Effector memory CD4-positive, alpha-beta T cell (primary cell): Measurements from ENCODE around the gene ITPA.

Experiments used
- DNase-seq, 3 donors: peaks; one replicate each; pipeline ENCODE4 v3.0.0-alpha.2; 2020
- H3K27ac ChIP-seq: 2 replicates; pipeline ENCODE4 v1.7.0; 2013; ENCODE audit warnings: mild to moderate bottlenecking, low read length, moderate library complexity; ENCODE audit not compliant: insufficient read depth, poor library complexity, severe bottlenecking
- H3K27me3 ChIP-seq: replicated peaks from 2 replicates; pipeline ENCODE4 v1.7.0; 2013; ENCODE audit warnings: mild to moderate bottlenecking, low read length; ENCODE audit not compliant: insufficient read depth, control insufficient read depth, poor library complexity, severe bottlenecking
- H3K36me3 ChIP-seq: 2 replicates; pipeline ENCODE4 v1.7.0; 2013; ENCODE audit warnings: mild to moderate bottlenecking, low read length, moderate library complexity; ENCODE audit not compliant: control insufficient read depth, insufficient read depth
- H3K4me1 ChIP-seq: 2 replicates; pipeline ENCODE4 v1.7.0; 2013; ENCODE audit warnings: low read length, mild to moderate bottlenecking; ENCODE audit not compliant: control insufficient read depth, insufficient read depth, poor library complexity, severe bottlenecking
- H3K4me3 ChIP-seq: 2 replicates; pipeline ENCODE4 v1.7.0; 2013; ENCODE audit warnings: low read length, low read depth, mild to moderate bottlenecking; ENCODE audit not compliant: insufficient read depth, poor library complexity, severe bottlenecking
- H3K9me3 ChIP-seq: 2 replicates; pipeline ENCODE4 v1.7.0; 2013; ENCODE audit warnings: mild to moderate bottlenecking, low read length, moderate library complexity; ENCODE audit not compliant: control insufficient read depth

ITPA gene

DNA sequence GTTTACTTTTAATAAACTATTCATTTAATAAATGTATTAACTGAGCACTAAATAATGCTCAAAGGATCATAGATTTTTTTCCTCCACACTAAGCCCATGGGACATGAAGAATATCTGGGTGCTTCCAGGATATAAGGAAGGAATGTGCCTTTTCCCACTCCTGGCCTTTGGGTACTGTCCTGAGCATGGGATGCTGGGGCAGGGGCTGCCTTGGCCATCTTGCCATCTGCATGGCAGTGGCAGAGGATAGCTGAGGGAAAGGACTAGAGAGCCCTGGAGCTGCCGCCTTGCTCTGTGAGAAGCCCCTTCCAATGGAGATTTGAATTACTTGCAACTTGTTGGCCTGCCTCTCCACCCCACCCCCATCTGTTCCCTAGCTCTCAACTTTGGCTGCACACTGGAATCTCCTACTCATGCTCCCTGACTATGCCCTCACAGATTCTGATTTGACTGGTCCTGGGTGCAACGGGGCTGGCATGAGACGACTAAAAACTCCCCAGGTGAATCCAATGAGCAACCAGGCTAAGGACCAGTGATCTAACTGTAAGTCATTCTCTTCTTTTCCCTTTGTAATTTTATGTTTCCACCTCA, 20.4 kb upstream of the ITPA start:
- Histone ChIP-seq H3K36me3 (peaks cover 28% of the 10 kb centered on the region), H3K27ac (no peak overlapping the region), H3K9me3 (no peaks in the 10 kb centered on the region), H3K27me3 (no peaks in the 10 kb centered on the region), H3K4me1 (no peaks in the 10 kb centered on the region), H3K4me3 (no peak overlapping the region)
- no peak for DNase-seq

DNA sequence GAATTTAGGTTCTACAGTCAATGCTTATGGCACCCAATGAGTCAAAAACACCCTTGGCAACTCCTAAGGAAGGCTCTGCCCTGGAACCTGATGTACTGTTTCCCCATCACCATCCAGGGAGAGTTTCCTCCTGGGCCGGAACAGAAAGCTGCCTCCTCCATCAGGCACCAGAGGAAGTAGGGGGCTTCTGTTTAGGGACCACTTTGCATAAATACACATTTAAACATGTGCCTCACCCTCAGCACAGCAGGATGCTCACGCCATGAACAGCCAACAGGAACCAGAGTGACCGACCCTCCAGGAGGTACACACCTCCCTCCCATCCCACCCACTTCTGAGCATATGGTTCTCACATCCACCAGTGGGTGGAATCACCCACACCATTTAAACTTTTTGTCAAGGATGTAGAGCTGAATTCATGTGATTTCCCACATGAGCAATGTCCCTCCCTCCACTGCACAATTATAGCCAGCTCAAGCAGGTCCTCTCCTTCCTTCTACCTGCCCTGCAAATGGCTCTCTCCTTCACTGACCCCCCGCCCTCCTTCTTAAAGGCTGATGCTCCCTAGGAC, 19.7 kb upstream of the ITPA start:
- H3K9me3 ChIP-seq: no peaks in the 10 kb centered on the region
- H3K36me3 ChIP-seq: peaks cover 35% of the 10 kb centered on the region
- H3K27me3 ChIP-seq: no peaks in the 10 kb centered on the region
- no peaks in the 10 kb centered on the region for H3K4me1 ChIP-seq
- no peak for DNase-seq
- H3K27ac ChIP-seq: no peak overlapping the region
- no peak overlapping the region for H3K4me3 ChIP-seq

DNA sequence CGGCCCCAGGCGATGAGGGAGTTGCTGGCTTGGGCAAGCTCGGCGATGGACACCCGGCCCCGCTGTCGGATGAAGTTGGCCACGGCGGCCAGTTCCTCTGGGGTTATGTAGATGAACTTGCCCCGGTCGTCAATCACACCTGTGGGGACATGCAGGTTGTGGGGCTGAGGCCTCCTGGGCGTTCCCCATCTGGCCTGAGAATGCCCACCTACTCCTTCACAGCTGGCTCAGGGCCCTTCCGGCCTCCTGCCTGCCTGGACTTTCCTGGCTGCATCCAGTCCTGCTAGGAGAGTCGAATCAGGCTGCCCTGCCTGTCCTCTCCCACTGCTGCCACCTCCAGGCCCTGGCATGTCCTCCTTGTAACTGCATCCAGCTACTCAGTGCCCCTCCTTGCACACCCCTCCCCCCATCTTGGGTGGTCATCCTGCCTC, 18.6 kb upstream of the ITPA start:
- no peaks in the 10 kb centered on the region for H3K27me3 ChIP-seq
- H3K27ac ChIP-seq: no peak overlapping the region
- no peaks in the 10 kb centered on the region for H3K4me1 ChIP-seq
- peaks cover 46% of the 10 kb centered on the region for H3K36me3 ChIP-seq
- DNase-seq: no peak
- H3K4me3 ChIP-seq: no peak overlapping the region
- H3K9me3 ChIP-seq: no peaks in the 10 kb centered on the region

DNA sequence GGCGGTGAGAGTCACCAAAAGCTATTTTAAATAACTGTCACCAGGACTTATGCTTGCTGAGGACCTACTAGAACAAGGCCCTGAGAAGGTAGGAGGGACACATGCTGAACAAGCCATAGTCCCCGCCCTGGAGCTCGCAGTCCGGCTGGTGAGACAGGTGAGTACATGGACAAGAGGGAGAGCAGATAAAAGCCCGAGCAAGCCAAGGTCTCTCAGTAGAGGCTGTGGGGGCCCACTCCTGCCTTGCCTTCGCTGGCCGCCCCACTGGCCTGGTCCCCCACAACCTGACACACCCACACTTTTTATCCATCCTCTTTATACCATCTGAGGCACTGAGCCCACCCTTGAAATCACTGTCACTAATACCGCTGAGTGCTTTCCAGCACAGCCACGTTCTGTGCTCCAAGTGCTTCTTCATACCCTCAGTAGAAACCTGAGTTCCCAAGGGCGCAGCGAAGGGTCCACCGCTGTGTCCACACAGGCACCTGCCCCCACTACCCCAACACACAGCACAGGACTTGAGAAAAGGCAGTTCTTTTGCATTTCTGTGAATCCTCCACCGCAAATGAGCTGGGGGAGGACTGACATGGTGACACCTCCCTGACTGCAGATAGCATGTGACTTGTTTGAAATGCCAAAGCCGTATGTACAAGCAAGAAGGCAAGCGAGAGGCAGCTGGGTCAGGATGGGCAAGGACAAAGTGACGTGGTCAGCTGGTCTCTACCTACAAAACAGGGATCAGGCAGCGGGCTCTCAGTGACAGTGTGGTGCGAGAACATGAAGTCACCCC, 16.9 kb upstream of the ITPA start:
- Histone ChIP-seq H3K27ac (no peak overlapping the region), H3K4me3 (no peak overlapping the region), H3K27me3 (no peaks in the 10 kb centered on the region), H3K9me3 (no peaks in the 10 kb centered on the region), H3K4me1 (no peaks in the 10 kb centered on the region), H3K36me3 (peaks cover 54% of the 10 kb centered on the region)
- DNase-seq: no peak

DNA sequence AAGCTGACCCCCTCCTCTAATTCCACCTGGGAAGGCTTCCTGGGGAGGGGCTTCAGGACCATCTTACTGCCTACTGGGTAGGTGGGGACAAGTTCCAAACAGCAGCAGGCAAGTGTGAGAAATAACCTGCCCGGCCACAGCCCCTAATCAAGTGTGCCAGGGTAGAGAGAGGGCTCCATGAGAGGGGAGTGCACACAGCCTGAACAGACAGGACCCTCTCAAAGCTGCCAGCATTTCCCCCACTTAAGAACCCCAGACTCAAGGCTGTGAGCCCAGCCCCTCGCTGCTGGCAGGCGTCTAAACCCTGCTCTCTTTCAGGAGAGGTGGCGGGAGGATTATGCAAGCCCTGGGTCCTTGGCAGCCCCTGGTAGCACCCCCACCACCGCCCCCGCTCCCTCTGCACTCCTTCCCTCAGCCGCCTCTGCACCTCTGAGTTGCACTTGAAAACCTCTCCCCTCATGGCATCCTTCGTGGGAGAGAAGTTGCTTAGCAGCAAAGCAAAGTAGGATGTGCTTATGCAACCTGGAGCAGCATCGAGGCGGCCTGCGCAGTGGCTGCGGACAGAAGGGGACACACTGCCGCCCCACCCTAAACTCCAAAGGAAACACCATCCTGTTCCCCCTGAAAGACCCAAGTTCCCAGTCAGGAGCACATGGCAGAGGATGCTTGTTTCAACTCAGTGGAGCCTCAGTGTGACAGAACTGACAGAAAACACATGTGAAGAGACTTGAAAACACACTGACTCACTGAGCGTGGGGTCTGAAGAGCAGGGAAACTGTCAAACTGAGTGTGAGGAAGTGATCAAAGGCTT, 15.3 kb upstream of the ITPA start:
- no peaks in the 10 kb centered on the region for H3K4me1 ChIP-seq
- no peak for DNase-seq
- H3K4me3 ChIP-seq: no peak overlapping the region
- peaks cover 62% of the 10 kb centered on the region for H3K36me3 ChIP-seq
- no peaks in the 10 kb centered on the region for H3K9me3 ChIP-seq
- no peaks in the 10 kb centered on the region for H3K27me3 ChIP-seq
- H3K27ac ChIP-seq: no peak overlapping the region

DNA sequence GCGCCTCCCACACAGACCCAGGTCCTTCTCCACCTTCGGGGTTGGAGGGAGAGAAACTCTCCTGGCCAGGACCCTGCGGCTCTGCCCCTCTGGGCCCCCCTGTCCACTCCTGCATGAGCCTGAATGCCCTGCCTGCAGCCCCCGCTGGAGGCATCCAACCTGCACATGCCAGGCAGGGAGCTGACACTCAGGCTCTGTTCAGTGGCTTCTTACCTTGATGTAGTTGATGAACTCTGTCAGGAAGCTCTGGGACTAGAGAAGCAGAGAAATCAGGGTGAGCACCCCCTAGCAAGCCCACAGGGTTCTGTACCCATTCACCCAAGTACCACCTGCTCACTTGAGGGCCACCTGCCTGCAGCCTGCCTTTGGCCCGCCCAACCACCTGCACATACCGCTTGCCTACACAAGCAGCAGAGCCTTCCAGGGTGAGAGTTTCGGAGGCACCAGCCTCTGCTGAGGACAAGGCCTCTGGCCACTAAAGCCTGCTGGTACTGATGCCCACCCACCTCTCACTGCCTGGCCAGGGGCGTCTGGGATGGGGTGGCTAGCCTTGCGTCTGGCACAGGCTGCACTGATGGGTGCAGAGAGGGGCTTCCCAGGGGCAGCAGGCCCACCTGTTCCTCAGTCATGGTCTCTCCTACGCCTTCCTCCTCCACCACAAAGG, 14.5 kb upstream of the ITPA start:
- no peaks in the 10 kb centered on the region for H3K4me1 ChIP-seq
- peaks cover 70% of the 10 kb centered on the region for H3K36me3 ChIP-seq
- no peak for DNase-seq
- no peaks in the 10 kb centered on the region for H3K27me3 ChIP-seq
- no peaks in the 10 kb centered on the region for H3K9me3 ChIP-seq
- no peak overlapping the region for H3K4me3 ChIP-seq
- H3K27ac ChIP-seq: no peak overlapping the region

DNA sequence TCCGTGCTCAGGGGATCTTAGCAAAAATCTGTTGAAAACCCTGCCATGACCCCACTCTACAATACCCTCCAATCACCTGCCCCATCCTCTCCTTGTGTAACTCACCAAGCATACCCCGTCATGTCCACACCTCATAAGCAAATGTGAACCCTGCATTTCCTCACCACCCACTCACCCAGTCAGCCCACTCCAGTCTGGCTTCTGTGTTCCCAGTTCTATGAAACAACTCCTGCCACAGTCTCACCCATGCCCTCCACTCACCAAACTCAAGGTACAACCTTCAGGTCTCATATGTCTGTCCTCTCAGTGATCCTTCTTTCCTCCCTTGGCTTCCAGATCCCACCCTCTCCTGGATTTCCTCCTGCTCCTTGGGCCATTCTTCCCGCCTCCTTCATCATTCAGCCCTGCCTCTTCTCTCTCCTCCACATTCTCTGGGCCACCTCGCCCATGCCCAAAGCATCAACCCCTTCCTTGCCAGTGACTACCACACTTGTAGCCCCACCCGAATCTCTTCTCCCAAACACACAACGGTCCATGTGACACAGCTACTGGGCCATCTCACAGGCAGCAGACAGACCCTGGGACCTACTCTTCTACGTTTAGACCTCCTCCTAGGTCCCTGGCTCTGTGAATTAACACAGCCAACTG, 13.6 kb upstream of the ITPA start:
- Histone ChIP-seq H3K27ac (no peak overlapping the region), H3K36me3 (peaks cover 77% of the 10 kb centered on the region), H3K4me3 (no peak overlapping the region), H3K4me1 (no peaks in the 10 kb centered on the region), H3K27me3 (no peaks in the 10 kb centered on the region), H3K9me3 (no peaks in the 10 kb centered on the region)
- DNase-seq: no peak

DNA sequence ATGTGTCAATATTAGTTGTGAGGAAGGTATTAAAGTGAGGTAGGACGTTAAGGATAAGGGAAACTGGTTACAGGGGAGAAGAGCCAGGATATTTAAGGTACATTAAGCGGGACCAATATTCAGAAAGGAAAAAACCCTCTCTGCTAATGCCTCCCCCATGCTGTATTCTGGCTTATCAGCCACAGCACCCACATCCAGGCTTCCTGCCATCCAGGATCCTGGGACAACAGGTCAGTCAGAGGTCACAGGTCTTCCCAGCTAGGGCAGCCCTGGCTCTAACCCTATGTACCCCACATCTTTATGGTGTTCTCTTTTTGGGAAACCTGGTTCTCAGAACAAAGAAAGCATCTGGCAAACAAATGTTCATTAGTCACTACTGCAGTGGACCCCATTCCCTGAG, 10.1 kb upstream of the ITPA start:
- peaks cover 46% of the 10 kb centered on the region for H3K36me3 ChIP-seq
- no peak overlapping the region for H3K4me3 ChIP-seq

DNA sequence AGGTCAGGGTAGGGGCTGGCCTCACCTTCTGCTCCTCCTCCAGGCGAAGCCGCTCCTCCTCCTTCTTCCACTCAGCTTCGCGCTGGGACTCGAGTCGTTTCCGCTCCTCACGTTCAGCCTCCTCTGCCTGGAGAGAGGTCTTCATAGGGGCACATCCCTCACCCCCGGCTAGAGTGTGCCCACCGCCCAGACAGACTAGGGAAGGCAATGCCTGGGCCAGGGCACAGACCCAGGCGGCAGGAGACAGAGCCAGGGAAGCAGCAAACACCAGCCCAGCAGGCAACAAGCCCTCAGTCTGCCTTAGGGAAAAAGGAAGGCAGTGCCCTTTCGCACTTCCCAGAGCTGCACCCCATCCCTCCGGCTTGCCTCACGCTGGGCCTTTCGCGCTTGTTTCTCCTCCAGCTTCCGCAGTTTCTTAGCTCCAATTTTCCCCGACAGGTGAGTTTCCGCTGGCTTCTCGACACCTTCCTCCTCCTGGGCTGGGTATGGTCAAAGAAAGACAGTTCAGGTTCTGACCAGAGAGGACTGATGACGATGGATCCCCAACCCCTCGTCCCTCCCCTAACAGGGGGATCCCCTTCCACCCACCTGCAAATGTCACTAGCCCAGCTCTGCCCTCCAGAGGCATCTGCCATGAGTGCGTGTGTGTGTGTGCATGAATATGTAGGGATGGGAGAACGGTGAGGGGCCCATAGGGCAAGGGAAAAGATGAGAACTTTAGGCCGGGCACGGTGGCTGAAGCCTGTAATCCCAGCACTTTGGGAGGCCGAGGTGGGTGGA, 9.1 kb upstream of the ITPA start:
- no peak overlapping the region for H3K4me3 ChIP-seq
- peaks cover 11% of the 10 kb centered on the region for H3K4me1 ChIP-seq
- DNase-seq: no peak
- H3K27me3 ChIP-seq: no peaks in the 10 kb centered on the region
- H3K9me3 ChIP-seq: no peaks in the 10 kb centered on the region
- H3K27ac ChIP-seq: no peak overlapping the region
- peaks cover 36% of the 10 kb centered on the region for H3K36me3 ChIP-seq

More for the DNA sequence above, 10.1 kb upstream of the ITPA start:
- no peak for DNase-seq
- Histone ChIP-seq H3K4me1 (peaks cover 11% of the 10 kb centered on the region), H3K27ac (no peak overlapping the region), H3K9me3 (no peaks in the 10 kb centered on the region), H3K27me3 (no peaks in the 10 kb centered on the region)
